ENCODE measurements around the gene SHB. TPM values are rescaled to one million over a fixed set of nuclear protein-coding genes. Genes with fewer than 3 reads are reported as not detected.

The SHB gene
- total RNA-seq, 1 donor from 2014 or later: 18.5 TPM

- H3K27me3 Mint-ChIP-seq (ENCODE audit: unreplicated experiment): peaks cover 7% of the 10 kb centered on the region
- H3K36me3 Mint-ChIP-seq (ENCODE audit: low read depth, unreplicated experiment): peaks cover 5% of the 10 kb centered on the region
- no peak overlapping the region for H3K27ac Mint-ChIP-seq (ENCODE audit: unreplicated experiment)
- H3K9me3 Mint-ChIP-seq (ENCODE audit: unreplicated experiment): no peaks in the 10 kb centered on the region
- DNase-seq (ENCODE audit: low spot score): no peak
- no peak overlapping the region for H3K4me3 Mint-ChIP-seq (ENCODE audit: unreplicated experiment)
- TF ChIP-seq CTCF (IDR thresholded peaks at IDR 0.05; ENCODE audit: unreplicated experiment): no peak
- peaks cover 24% of the 10 kb centered on the region for H3K4me1 Mint-ChIP-seq (ENCODE audit: unreplicated experiment)
These were observed 91.1 kb downstream of the SHB start for GRCh38 chr9:37977851-37978480.

GRCh38 chr9:37976714-37977477, 92.1 kb downstream of the SHB start:
- H3K36me3 Mint-ChIP-seq (ENCODE audit: low read depth, unreplicated experiment): peaks cover 12% of the 10 kb centered on the region
- TF ChIP-seq CTCF (IDR thresholded peaks at IDR 0.05; ENCODE audit: unreplicated experiment): no peak
- no peak for DNase-seq (ENCODE audit: low spot score)
- peaks cover 28% of the 10 kb centered on the region for H3K4me1 Mint-ChIP-seq (ENCODE audit: unreplicated experiment)
- H3K27ac Mint-ChIP-seq (ENCODE audit: unreplicated experiment): peak overlapping the region; percentile 70
- H3K9me3 Mint-ChIP-seq (ENCODE audit: unreplicated experiment): no peaks in the 10 kb centered on the region
- H3K4me3 Mint-ChIP-seq (ENCODE audit: unreplicated experiment): no peak overlapping the region
- H3K27me3 Mint-ChIP-seq (ENCODE audit: unreplicated experiment): peaks cover 7% of the 10 kb centered on the region

- peaks cover 28% of the 10 kb centered on the region for H3K4me1 Mint-ChIP-seq (ENCODE audit: unreplicated experiment)
- no peak overlapping the region for H3K27ac Mint-ChIP-seq (ENCODE audit: unreplicated experiment)
- no peak for DNase-seq (ENCODE audit: low spot score)
- H3K4me3 Mint-ChIP-seq (ENCODE audit: unreplicated experiment): no peak overlapping the region
- H3K36me3 Mint-ChIP-seq (ENCODE audit: low read depth, unreplicated experiment): peaks cover 12% of the 10 kb centered on the region
- H3K9me3 Mint-ChIP-seq (ENCODE audit: unreplicated experiment): no peaks in the 10 kb centered on the region
- H3K27me3 Mint-ChIP-seq (ENCODE audit: unreplicated experiment): peaks cover 8% of the 10 kb centered on the region
- no peak for TF ChIP-seq CTCF (IDR thresholded peaks at IDR 0.05; ENCODE audit: unreplicated experiment)
These were observed 93.4 kb downstream of the SHB start for GRCh38 chr9:37975639-37976038.

GRCh38 chr9:37974506-37975173, 94.4 kb downstream of the SHB start:
- TF ChIP-seq CTCF (IDR thresholded peaks at IDR 0.05; ENCODE audit: unreplicated experiment): no peak
- H3K9me3 Mint-ChIP-seq (ENCODE audit: unreplicated experiment): no peaks in the 10 kb centered on the region
- DNase-seq (ENCODE audit: low spot score): no peak
- peaks cover 28% of the 10 kb centered on the region for H3K4me1 Mint-ChIP-seq (ENCODE audit: unreplicated experiment)
- H3K36me3 Mint-ChIP-seq (ENCODE audit: low read depth, unreplicated experiment): peaks cover 12% of the 10 kb centered on the region
- no peak overlapping the region for H3K4me3 Mint-ChIP-seq (ENCODE audit: unreplicated experiment)
- peaks cover 10% of the 10 kb centered on the region for H3K27me3 Mint-ChIP-seq (ENCODE audit: unreplicated experiment)
- no peak overlapping the region for H3K27ac Mint-ChIP-seq (ENCODE audit: unreplicated experiment)
